ENCODE results near the gene FOXA3. TPM values are rescaled to one million over a fixed set of nuclear protein-coding genes. Genes with fewer than 3 reads are reported as not detected.

The FOXA3 gene
- total RNA-seq, 1 experiment from 2014 or later = 22.2 TPM

DNA sequence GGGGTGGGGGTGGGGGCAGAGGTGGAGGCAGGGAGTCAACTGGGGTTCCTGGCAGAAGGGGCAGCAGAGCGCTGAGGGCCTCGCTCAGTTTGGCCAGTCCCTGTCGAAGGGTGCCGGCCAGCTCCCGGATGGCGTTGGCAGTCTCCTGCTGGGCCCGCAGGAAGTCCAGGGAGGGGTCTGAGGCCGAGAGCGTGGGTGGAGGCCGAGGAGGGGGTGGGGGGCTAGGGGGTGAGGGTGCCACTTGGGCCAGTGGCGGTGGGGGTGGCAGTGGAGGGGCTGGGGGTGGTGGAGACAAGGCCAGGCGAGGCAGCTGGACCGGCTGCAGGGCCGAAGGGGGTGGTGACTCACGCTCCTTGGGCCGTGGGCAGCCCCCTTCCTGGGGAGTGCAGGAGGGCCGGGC is 26.8 kb downstream of the FOXA3 start:
- Mint-ChIP-seq H3K9me3 (no peaks in the 10 kb centered on the region), H3K4me1 (peaks cover 5 to 13% of the 10 kb centered on the region in 2 experiments; a peak in 3 of 4 replicates), H3K36me3 (ENCODE audit: insufficient read depth in 1 of 3, low read depth in 3 of 3) (peaks cover 5 to 12% (median 8%) of the 10 kb centered on the region in 3 experiments; a peak in 5 of 7 replicates), H3K27me3 (ENCODE audit: low read depth) (no peaks in the 10 kb centered on the region), H3K4me3 (no peak overlapping the region), H3K27ac (no peak overlapping the region)
- no peak overlapping the region for H4K91ac ChIP-seq (ENCODE audit: insufficient read length, low read depth, low read length)
- H3K4ac ChIP-seq (ENCODE audit: low read depth, low read length) = no peak overlapping the region
- no CpG with 5 or more reads among the region's 17 CpGs for WGBS (ENCODE audit: extremely low coverage, insufficient read length, low lambda C conversion rate)
- no peaks in the 10 kb centered on the region for H3K27me3 ChIP-seq (ENCODE audit: insufficient read depth, low read length)
- H3K4me2 ChIP-seq (ENCODE audit: insufficient read depth, insufficient read length, low read length) = no peak overlapping the region
- H4K20me1 ChIP-seq (ENCODE audit: control insufficient read depth, insufficient read depth, insufficient read length) = no peaks in the 10 kb centered on the region
- H3K56ac ChIP-seq (ENCODE audit: insufficient read length, low read depth, low read length) = no peak overlapping the region
- no peak overlapping the region for H3K14ac ChIP-seq (ENCODE audit: insufficient read depth, low read length)
- H2BK20ac ChIP-seq (ENCODE audit: low read depth, low read length, poor library complexity, severe bottlenecking) = no peak overlapping the region
- H2AK5ac ChIP-seq (ENCODE audit: insufficient read length, low read length) = no peak overlapping the region
- no peak overlapping the region for H4K8ac ChIP-seq (replicated peaks; ENCODE audit: insufficient read length, low read depth, low read length)
- no peak overlapping the region for H4K5ac ChIP-seq (ENCODE audit: insufficient read length, low read depth, low read length)
- DNase-seq = no peak
- H2BK120ac ChIP-seq (ENCODE audit: low read depth, low read length, poor library complexity, severe bottlenecking) = no peak overlapping the region
- H3K9me3 ChIP-seq (ENCODE audit: control insufficient read depth, low read depth, low read length) = no peaks in the 10 kb centered on the region
- no peak for TF ChIP-seq CTCF (conservative IDR thresholded peaks at IDR 0.05)
- H3K4me1 ChIP-seq (ENCODE audit: insufficient read depth, low read length) = no peaks in the 10 kb centered on the region
- no peak overlapping the region for H2BK5ac ChIP-seq (ENCODE audit: insufficient read length, low read length)
- H3K23ac ChIP-seq (ENCODE audit: insufficient read length, low read depth, low read length) = no peak overlapping the region
- no peak overlapping the region for H3K27ac ChIP-seq (ENCODE audit: insufficient read length, low read depth, low read length)
- no peak overlapping the region for H3T11ph ChIP-seq (ENCODE audit: low read length)
- no peak overlapping the region for H3K9ac ChIP-seq (ENCODE audit: extremely low read depth, insufficient read length, low read length)
- H2AFZ ChIP-seq (ENCODE audit: low read length) = no peak overlapping the region
- H2BK15ac ChIP-seq (ENCODE audit: low read depth, low read length) = no peak overlapping the region
- no peaks in the 10 kb centered on the region for H3K79me2 ChIP-seq (ENCODE audit: insufficient read depth, low read length)
- no peak overlapping the region for H2BK12ac ChIP-seq (ENCODE audit: insufficient read length, low read depth, low read length)
- no peaks in the 10 kb centered on the region for H3K23me2 ChIP-seq (ENCODE audit: insufficient read length, low read depth, low read length, poor library complexity, severe bottlenecking)
- no peaks in the 10 kb centered on the region for H3K79me1 ChIP-seq (ENCODE audit: insufficient read depth, low read depth, low read length, poor library complexity, severe bottlenecking)
- H3K18ac ChIP-seq (ENCODE audit: insufficient read length, low read depth, low read length) = no peak overlapping the region
